Activated T-cell treated with anti-CD3 and anti-CD28 coated beads, Interleukin-2, amount 50 U/mL, for 72 hours (primary cell): ENCODE data around the gene FHDC1. TPM values are rescaled to one million over a fixed set of nuclear protein-coding genes. Genes with fewer than 3 reads are reported as not detected.

ENCODE experiments used
- total RNA-seq, 2 donors: library from RNA; stranded (reverse); gene quantifications; one replicate each; pipeline ENCODE4 v1.2.3, GENCODE V29; 2022

The FHDC1 gene
- total RNA-seq, 2 donors from 2014 or later = 0.10 to 0.14 TPM

Other genes with a start within 250 kb of the FHDC1 start
- under 1 TPM; 0.39 to 0.43 TPM for gene TIGD4, start 156.6 kb upstream of the FHDC1 start, total RNA-seq
- 10 to 100 TPM; 13.8 to 18.8 TPM for gene ARFIP1, start 156.4 kb upstream of the FHDC1 start, total RNA-seq